ENCODE results near the gene ARMC7.

GRCh38 chr17:75082683-75083082 lies 27.1 kb upstream of the ARMC7 start:
- TF ChIP-seq CTCF (conservative IDR thresholded peaks at IDR 0.05) (no peak), EZH2 (IDR thresholded peaks at IDR 0.05; ENCODE audit: low read depth) (no peak)
